Inflammatory macrophage treated with lipopolysaccharide for 4 hours (primary cell): Measurements from ENCODE around the gene GNL2.
A peak's percentile ranks its signal among the peaks of the same experiment; 100 is the strongest.

Experiments
- DNase-seq: peaks from one replicate; pipeline ENCODE4 v3.0.0-alpha.2; 2020

The GNL2 gene

GRCh38 chr1:37595440-37596181 lies at the start of gene GNL2:
Gene GNL2, minus strand, starts transcription at chr1:37595937. Its CDS starts 115 bp downstream, at chr1:37595822.
- DNase-seq, result peak; percentile 98

- no peak for DNase-seq
Measured at GRCh38 chr1:37641059-37641458, 45.3 kb upstream of the GNL2 start.

- no peak for DNase-seq
Measured at GRCh38 chr1:37636435-37636834, 40.7 kb upstream of the GNL2 start.

- no peak for DNase-seq
Measured at GRCh38 chr1:37634992-37635902, 39.5 kb upstream of the GNL2 start.

- DNase-seq, result peak; percentile 1
Measured at GRCh38 chr1:37634244-37634991, 38.7 kb upstream of the GNL2 start, which contains the start of gene RSPO1. Gene RSPO1, minus strand, starts transcription at chr1:37634892. Its CDS starts 5,231 bp downstream, at chr1:37629661.

- no peak for DNase-seq
Measured at GRCh38 chr1:37633938-37634243, 38.2 kb upstream of the GNL2 start.

GRCh38 chr1:37633040-37633937 lies 37.6 kb upstream of the GNL2 start:
- DNase-seq, result no peak

GRCh38 chr1:37631036-37631435 lies 35.3 kb upstream of the GNL2 start:
- no peak for DNase-seq

- DNase-seq, result no peak
Measured at GRCh38 chr1:37630426-37631028, 34.8 kb upstream of the GNL2 start.

- DNase-seq, result no peak
Measured at GRCh38 chr1:37629726-37630425, 34.1 kb upstream of the GNL2 start.

GRCh38 chr1:37629008-37629407 lies 33.3 kb upstream of the GNL2 start:
- DNase-seq, result no peak

GRCh38 chr1:37628026-37628556 lies 32.4 kb upstream of the GNL2 start:
- no peak for DNase-seq

- no peak for DNase-seq
Measured at GRCh38 chr1:37622131-37622530, 26.4 kb upstream of the GNL2 start.

- DNase-seq, result no peak
Measured at GRCh38 chr1:37621326-37621870, 25.7 kb upstream of the GNL2 start.

- no peak for DNase-seq
Measured at GRCh38 chr1:37620707-37621106, 25.0 kb upstream of the GNL2 start.

- DNase-seq, result no peak
Measured at GRCh38 chr1:37616330-37616729, 20.6 kb upstream of the GNL2 start.

- DNase-seq, result no peak
Measured at GRCh38 chr1:37614105-37614504, 18.4 kb upstream of the GNL2 start.

GRCh38 chr1:37612186-37612585 lies 16.4 kb upstream of the GNL2 start:
- no peak for DNase-seq

GRCh38 chr1:37609994-37610393 lies 14.3 kb upstream of the GNL2 start:
- DNase-seq, result no peak

- no peak for DNase-seq
Measured at GRCh38 chr1:37609002-37609401, 13.3 kb upstream of the GNL2 start.
